Activated gamma-delta T cell (primary cell): Measurements from ENCODE around the gene MYO1H.
"Not testable (repeated sequence)": the region's sequence is repeated elsewhere in the genome, so short reads cannot be mapped to it uniquely, and the experiment has no call there.

ENCODE experiments used
- DNase-seq: peaks from one replicate; lab custom pipeline; 2025; lab: John Stamatoyannopoulos, UW

MYO1H gene

GRCh38 chr12:109346920-109347319 lies 780 bp upstream of the MYO1H start:
- DNase-seq, result no peak

GRCh38 chr12:109352184-109352583 lies 4.5 kb downstream of the MYO1H start:
- DNase-seq, result no peak

- DNase-seq, result no peak
Measured at GRCh38 chr12:109356577-109356976, 8.9 kb downstream of the MYO1H start.

GRCh38 chr12:109357032-109357431 lies 9.3 kb downstream of the MYO1H start:
- DNase-seq, result no peak

GRCh38 chr12:109358154-109358869 lies 10.6 kb downstream of the MYO1H start:
- no peak for DNase-seq

- DNase-seq, result no peak
Measured at GRCh38 chr12:109359131-109359690, 11.5 kb downstream of the MYO1H start.

- no peak for DNase-seq
Measured at GRCh38 chr12:109369831-109370230, 22.1 kb downstream of the MYO1H start.

- no peak for DNase-seq
Measured at GRCh38 chr12:109377139-109377685, 29.5 kb downstream of the MYO1H start.

GRCh38 chr12:109378569-109378968 lies 30.9 kb downstream of the MYO1H start:
- no peak for DNase-seq

GRCh38 chr12:109382031-109382430 lies 34.3 kb downstream of the MYO1H start:
- no peak for DNase-seq

GRCh38 chr12:109383240-109383639 lies 35.5 kb downstream of the MYO1H start:
- DNase-seq, result no peak

GRCh38 chr12:109385339-109386058 lies 37.8 kb downstream of the MYO1H start:
- DNase-seq, result no peak

- DNase-seq, result no peak
Measured at GRCh38 chr12:109386059-109386433, 38.3 kb downstream of the MYO1H start.

GRCh38 chr12:109387425-109388166 lies 39.9 kb downstream of the MYO1H start:
- no peak for DNase-seq

- DNase-seq, result no peak
Measured at GRCh38 chr12:109388167-109388563, 40.5 kb downstream of the MYO1H start.

GRCh38 chr12:109389146-109389545 lies 41.4 kb downstream of the MYO1H start:
- no peak for DNase-seq

- DNase-seq, result no peak
Measured at GRCh38 chr12:109393437-109394345, 46.0 kb downstream of the MYO1H start.

- no peak for DNase-seq
Measured at GRCh38 chr12:109394891-109395290, 47.2 kb downstream of the MYO1H start.

GRCh38 chr12:109404841-109405240 lies 57.1 kb downstream of the MYO1H start:
- DNase-seq, result not testable (repeated sequence)

GRCh38 chr12:109406147-109406546 lies 58.4 kb downstream of the MYO1H start:
- DNase-seq, result not testable (repeated sequence)

GRCh38 chr12:109418848-109419480 lies 71.3 kb downstream of the MYO1H start:
- no peak for DNase-seq
